IMR-90 (cell line): ENCODE results near the gene STX1B. TPM values are rescaled to one million over a fixed set of nuclear protein-coding genes. Genes with fewer than 3 reads are reported as not detected.
A peak's percentile ranks its signal among the peaks of the same experiment; 100 is the strongest.

Experiments used
- ATAC-seq: fragments of 200-7000 bp; cut with Tn5 transposase; 2 replicates; pipeline ENCODE4 v1.9.1; 2020; ENCODE audit warnings: low read depth, mild to moderate bottlenecking, moderate library complexity
- BruUV-seq: library from RNA; stranded (reverse); fragments of 400-500 nt; replicated peaks from 2 replicates; lab custom pipeline; 2021; lab: Mats Ljungman, UMichigan
- CTCF ChIA-PET: fragments of 300-600 bp; formaldehyde crosslinking; extraction: SDS; loops from one replicate; lab custom pipeline; 2021; ENCODE audit warnings: antibody characterized with exemption; lab: Yijun Ruan, JAX
- POLR2A ChIA-PET: fragments of 300-600 bp; sonication (Branson Sonifier 250); formaldehyde crosslinking; loops from one replicate; lab custom pipeline; 2022; ENCODE audit warnings: antibody characterized with exemption; ENCODE audit not compliant: unreplicated experiment; lab: Charles Lee
- DNase-seq: peaks from one replicate; pipeline ENCODE4 v3.0.0; 2013
- H2AFZ ChIP-seq: replicated peaks from 2 replicates; pipeline ENCODE3; 2013; ENCODE audit warnings: low read length, mild to moderate bottlenecking; ENCODE audit not compliant: poor library complexity
- H2AK5ac ChIP-seq: 2 replicates; pipeline ENCODE4 v1.6.1; 2013; ENCODE audit warnings: low read depth, low read length, inconsistent platforms
- H2AK9ac ChIP-seq: replicated peaks from 2 replicates; pipeline ENCODE3; 2013; ENCODE audit warnings: mild to moderate bottlenecking, low read depth, low read length, moderate library complexity; ENCODE audit not compliant: poor library complexity
- H2BK120ac ChIP-seq: 2 replicates; pipeline ENCODE4 v1.6.1; 2013; ENCODE audit warnings: low read depth, low read length, inconsistent platforms
- H2BK15ac ChIP-seq: 3 replicates; pipeline ENCODE4 v1.6.1; 2013; ENCODE audit warnings: low read depth, low read length, inconsistent platforms
- H2BK20ac ChIP-seq: 2 replicates; pipeline ENCODE4 v1.6.1; 2013; ENCODE audit warnings: low read depth, mild to moderate bottlenecking, inconsistent platforms, low read length, moderate library complexity
- H2BK5ac ChIP-seq: 2 replicates; pipeline ENCODE4 v1.6.1; 2013; ENCODE audit warnings: mild to moderate bottlenecking, low read depth, low read length, inconsistent platforms; ENCODE audit not compliant: poor library complexity, severe bottlenecking
- H3K14ac ChIP-seq: replicated peaks from 2 replicates; pipeline ENCODE4 v1.6.1; 2013; ENCODE audit warnings: low read depth, low read length, inconsistent platforms
- H3K18ac ChIP-seq: 2 replicates; pipeline ENCODE4 v1.6.1; 2013; ENCODE audit warnings: low read depth, low read length, control low read depth
- H3K23ac ChIP-seq: 2 replicates; pipeline ENCODE4 v1.6.1; 2013; ENCODE audit warnings: low read depth, low read length, inconsistent platforms
- H3K27ac ChIP-seq: 2 replicates; pipeline ENCODE4 v1.5.1; 2013; ENCODE audit warnings: mild to moderate bottlenecking, control low read depth, low read length; ENCODE audit not compliant: insufficient read depth
- H3K27me3 ChIP-seq: 2 replicates; pipeline ENCODE4 v1.6.1; 2013; ENCODE audit warnings: low read length; ENCODE audit not compliant: control insufficient read depth, insufficient read depth
- H3K36me3 ChIP-seq: 2 replicates; pipeline ENCODE4 v1.6.1; 2013; ENCODE audit warnings: low read length, mixed read lengths; ENCODE audit not compliant: control insufficient read depth, insufficient read depth
- H3K4ac ChIP-seq: 2 replicates; pipeline ENCODE4 v1.6.1; 2013; ENCODE audit warnings: low read depth, low read length, inconsistent platforms
- H3K4me1 ChIP-seq: 2 replicates; pipeline ENCODE4 v1.6.1; 2013; ENCODE audit warnings: low read length, mixed read lengths; ENCODE audit not compliant: control insufficient read depth, insufficient read depth
- H3K4me2 ChIP-seq: 2 replicates; pipeline ENCODE4 v1.6.1; 2013; ENCODE audit warnings: low read depth, mild to moderate bottlenecking, control low read depth, low read length, moderate library complexity
- H3K4me3 ChIP-seq: 2 replicates; pipeline ENCODE4 v1.5.1; 2013; ENCODE audit warnings: low read depth, mild to moderate bottlenecking, control low read depth, low read length, moderate library complexity; ENCODE audit not compliant: insufficient read depth
- H3K56ac ChIP-seq: 2 replicates; pipeline ENCODE4 v1.6.1; 2013; ENCODE audit warnings: low read length, inconsistent platforms; ENCODE audit not compliant: insufficient read depth; ENCODE audit errors: extremely low read depth
- H3K79me1 ChIP-seq, 2 experiments: 2 replicates each; pipeline ENCODE4 v1.6.1; 2013; ENCODE audit warnings: low read length in 2 of 2, inconsistent platforms in 1 of 2, low read depth in 1 of 2
- H3K9ac ChIP-seq: 2 replicates; pipeline ENCODE4 v1.6.1; 2013; ENCODE audit warnings: low read depth, low read length, control low read depth
- H3K9me1 ChIP-seq: 2 replicates; pipeline ENCODE4 v1.6.1; 2013; ENCODE audit warnings: low read length, inconsistent platforms; ENCODE audit not compliant: insufficient read depth
- H3K9me3 ChIP-seq: 2 replicates; pipeline ENCODE4 v1.6.1; 2013; ENCODE audit warnings: low read length; ENCODE audit not compliant: control insufficient read depth, insufficient read depth
- H4K20me1 ChIP-seq: 2 replicates; pipeline ENCODE4 v1.6.1; 2013; ENCODE audit warnings: low read length, inconsistent platforms; ENCODE audit not compliant: insufficient read depth
- H4K5ac ChIP-seq: 2 replicates; pipeline ENCODE4 v1.6.1; 2013; ENCODE audit warnings: mild to moderate bottlenecking, low read depth, low read length, control low read depth
- H4K8ac ChIP-seq, 2 experiments: 2 replicates each; pipeline ENCODE4 v1.6.1; 2013; ENCODE audit warnings: low read depth in 2 of 2, low read length in 2 of 2, control low read depth in 1 of 2, inconsistent platforms in 1 of 2
- H4K91ac ChIP-seq: 2 replicates; pipeline ENCODE4 v1.6.1; 2013; ENCODE audit warnings: low read depth, low read length, inconsistent platforms; ENCODE audit not compliant: insufficient read depth
- CHD1 ChIP-seq: IDR thresholded peaks from 2 replicates; pipeline ENCODE4 v1.6.1; 2012; ENCODE audit warnings: low read depth, low read length, improper control_type of control experiment
- FOS ChIP-seq: fragments of 150-350 bp; IDR thresholded peaks from 2 replicates; pipeline ENCODE4 v1.6.1; 2016; ENCODE audit warnings: low read depth, low read length
- MAFK ChIP-seq: IDR thresholded peaks from 2 replicates; pipeline ENCODE4 v1.6.1; 2012; ENCODE audit warnings: low read depth, low read length, improper control_type of control experiment
- MAZ ChIP-seq: IDR thresholded peaks from 2 replicates; pipeline ENCODE4 v1.6.1; 2012; ENCODE audit warnings: low read depth, mild to moderate bottlenecking, low read length, improper control_type of control experiment, moderate library complexity, borderline replicate concordance
- MXI1 ChIP-seq: IDR thresholded peaks from 2 replicates; pipeline ENCODE4 v1.6.1; 2012; ENCODE audit warnings: low read depth, mild to moderate bottlenecking, low read length, moderate library complexity, borderline replicate concordance
- NFE2L2 ChIP-seq: fragments of 150-350 bp; IDR thresholded peaks from 2 replicates; pipeline ENCODE4 v1.6.1; 2016; ENCODE audit warnings: low read depth, mild to moderate bottlenecking, low read length
- POLR2A ChIP-seq: IDR thresholded peaks from 2 replicates; pipeline ENCODE4 v1.6.1; 2012; ENCODE audit warnings: mild to moderate bottlenecking, low read depth, low read length
- RFX5 ChIP-seq: IDR thresholded peaks from 2 replicates; pipeline ENCODE4 v1.8.0; 2012; ENCODE audit warnings: low read depth, mild to moderate bottlenecking, low read length, moderate library complexity
- WGBS, 2 experiments: methylation state at CpG; one replicate each; pipeline versions ENCODE4 v1.1.5 to v1.1.7; 2013; ENCODE audit warnings: missing lambda C conversion rate in 2 of 2; ENCODE audit not compliant: insufficient read length in 1 of 2; ENCODE audit errors: extremely low coverage in 2 of 2; 5-methylcytosine and 5-hydroxymethylcytosine counted together
- dilution Hi-C: fragments of 300-500 bp; cut with HindIII; formaldehyde crosslinking; loops from one replicate; pipeline ENCODE4 v1.14.3; 2018; ENCODE audit warnings: low sequenced_read_pairs; ENCODE audit not compliant: unreplicated experiment
- in situ Hi-C: fragments of 300-500 bp; cut with MboI; formaldehyde crosslinking; loops from 3 replicates; pipeline ENCODE4 v1.14.3; 2019; ENCODE audit warnings: low sequenced_read_pairs, inconsistent platforms, mixed read lengths
- intact Hi-C: fragments of 100-400 bp; cut with micrococcal nuclease; formaldehyde crosslinking; loops from 2 replicates; pipeline ENCODE4 v1.10.0; 2022
- polyA plus RNA-seq, 3 experiments: library from polyadenylated mRNA; depleted of rRNA; stranded (reverse); fragments of >200 nt; gene quantifications; 2 replicates each; pipeline ENCODE4 v1.2.3, GENCODE V29; 2012; ENCODE audit warnings: low replicate concordance in 1 of 3
- total RNA-seq: library from RNA; depleted of rRNA; stranded (reverse); fragments of >200 nt; gene quantifications from 2 replicates; pipeline ENCODE4 v1.2.3, GENCODE V29; 2012
- TF ChIP-seq, protein P1 (sequence below): fragments of 150-350 bp; IDR thresholded peaks from 2 replicates; pipeline ENCODE4 v1.6.1; 2017; ENCODE audit warnings: mild to moderate bottlenecking, antibody characterized with exemption, low read length, low read depth
- TF ChIP-seq, protein P2 (sequence below): fragments of 150-350 bp; IDR thresholded peaks from 2 replicates; pipeline ENCODE4 v1.6.1; 2016; ENCODE audit warnings: low read depth, mild to moderate bottlenecking, low read length, moderate library complexity, borderline replicate concordance

STX1B gene
- total and polyA plus RNA-seq, 2 of the 4 experiments (the other 2 are of a cell fraction) = 3.9 to 14.9 TPM

DNA sequence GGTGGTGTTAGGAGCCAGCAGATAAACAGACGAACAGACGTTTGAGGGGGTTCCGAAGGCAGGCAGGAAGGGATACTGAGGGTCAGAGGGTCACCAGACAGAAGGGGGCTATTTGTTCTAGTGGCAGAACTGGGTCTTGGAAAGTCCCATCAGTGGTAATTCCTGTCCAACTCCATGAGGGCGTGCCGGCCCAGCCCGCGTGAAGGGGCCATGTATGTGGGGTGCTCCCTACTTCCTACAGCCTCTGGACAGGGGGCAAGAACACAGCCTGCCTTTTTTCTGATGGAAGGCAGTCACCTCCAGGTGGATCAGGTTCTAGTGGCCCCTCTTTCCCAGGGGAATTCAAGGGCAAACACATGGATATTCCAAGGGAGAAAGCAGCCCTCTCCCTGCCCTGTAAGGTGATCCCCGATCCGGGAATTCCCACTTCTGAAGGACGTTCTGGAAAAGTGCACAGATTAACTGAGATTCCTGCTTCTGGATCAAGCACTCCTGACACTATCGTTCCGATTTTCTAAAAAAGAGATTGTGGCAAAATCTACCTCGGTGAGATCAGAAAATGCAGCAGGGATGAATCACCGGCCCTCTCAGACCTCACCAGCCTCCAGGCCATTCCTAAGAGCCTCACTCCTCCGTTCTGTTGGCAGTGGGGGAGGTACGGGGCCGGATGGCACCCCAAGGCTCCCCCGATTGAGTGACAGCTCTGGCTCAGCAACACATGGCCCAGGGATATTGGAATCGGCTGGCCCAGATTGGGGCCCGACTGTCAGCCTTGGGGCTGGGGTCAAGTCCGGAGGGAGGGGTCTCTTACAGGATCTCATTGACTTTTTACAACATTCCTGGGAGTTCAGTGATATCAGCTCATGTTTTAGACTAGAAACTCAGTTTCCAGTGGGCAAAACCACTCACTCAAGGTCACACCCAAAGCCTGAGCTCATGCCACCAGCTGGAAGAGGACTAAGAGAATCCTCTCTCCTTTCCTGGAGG lies 12.4 kb downstream of the STX1B start:
- peak overlapping the region; percentile 91 for H2BK15ac ChIP-seq
- peak overlapping the region; percentile 94 to 96 for H4K8ac ChIP-seq
- H3K27ac ChIP-seq = peak overlapping the region; percentile 69
- no TSS peak for BruUV-seq
- peaks cover 1% of the 10 kb centered on the region; the same call in 1 of the 2 replicates for H3K36me3 ChIP-seq
- H2BK5ac ChIP-seq = peak overlapping the region; percentile 95
- no peaks in the 10 kb centered on the region for H3K27me3 ChIP-seq
- H3K9ac ChIP-seq = peak overlapping the region; percentile 57
- H4K91ac ChIP-seq = peak overlapping the region; percentile 95
- H3K56ac ChIP-seq = peak overlapping the region; percentile 86
- intact Hi-C loops = loop anchor here (2.0 to 5.0 kb wide), 2 partner anchors 35 to 74 kb away; partner anchors contain the start of genes STX4, ZNF646 and ZNF668
- ATAC-seq (peak; percentile 79), DNase-seq (peak; percentile 84)
- H2BK120ac ChIP-seq = peak overlapping the region; percentile 89
- H3K23ac ChIP-seq = peak overlapping the region; percentile 92
- no peaks in the 10 kb centered on the region for H3K9me3 ChIP-seq
- CTCF ChIA-PET = interaction anchor here (0.5 to 0.9 kb wide), 4 partner anchors 13 to 457 kb away, joined by 3 to 4 read pairs (median 4); partner anchors contain the start of gene HSD3B7
- peak overlapping the region; percentile 70 for H3K18ac ChIP-seq
- dilution Hi-C loops = no loop called here
- peak overlapping the region; percentile 43; the same call in 1 of the 2 replicates for H3K4me3 ChIP-seq
- 42% methylated on average over 6 of the region's 21 CpGs; no CpG with 5 or more reads in 1 of the 2 experiments for WGBS, 2 experiments
- in situ Hi-C loops = loop anchor here (10.0 to 25.0 kb wide), 2 partner anchors 447 to 714 kb away; partner anchors contain the start of gene ZNF843
- peak overlapping the region; percentile 98 for H2AK5ac ChIP-seq
- H3K4ac ChIP-seq = peak overlapping the region; percentile 97
- TF ChIP-seq NFE2L2 (no peak), FOS (peak; percentile 70; the same call in 1 of the 2 replicates), MAFK (no peak), RFX5 (no peak), MAZ (peak; percentile 48; the same call in 1 of the 2 replicates), POLR2A (peak; percentile 52; the same call in 1 of the 2 replicates), MXI1 (no peak), CHD1 (no peak)
- TF ChIP-seq, protein P1, sequence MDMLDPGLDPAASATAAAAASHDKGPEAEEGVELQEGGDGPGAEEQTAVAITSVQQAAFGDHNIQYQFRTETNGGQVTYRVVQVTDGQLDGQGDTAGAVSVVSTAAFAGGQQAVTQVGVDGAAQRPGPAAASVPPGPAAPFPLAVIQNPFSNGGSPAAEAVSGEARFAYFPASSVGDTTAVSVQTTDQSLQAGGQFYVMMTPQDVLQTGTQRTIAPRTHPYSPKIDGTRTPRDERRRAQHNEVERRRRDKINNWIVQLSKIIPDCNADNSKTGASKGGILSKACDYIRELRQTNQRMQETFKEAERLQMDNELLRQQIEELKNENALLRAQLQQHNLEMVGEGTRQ = 0 out of 2 replicates have a peak, but pooled peaks have one; percentile 2
- TF ChIP-seq, protein P2, sequence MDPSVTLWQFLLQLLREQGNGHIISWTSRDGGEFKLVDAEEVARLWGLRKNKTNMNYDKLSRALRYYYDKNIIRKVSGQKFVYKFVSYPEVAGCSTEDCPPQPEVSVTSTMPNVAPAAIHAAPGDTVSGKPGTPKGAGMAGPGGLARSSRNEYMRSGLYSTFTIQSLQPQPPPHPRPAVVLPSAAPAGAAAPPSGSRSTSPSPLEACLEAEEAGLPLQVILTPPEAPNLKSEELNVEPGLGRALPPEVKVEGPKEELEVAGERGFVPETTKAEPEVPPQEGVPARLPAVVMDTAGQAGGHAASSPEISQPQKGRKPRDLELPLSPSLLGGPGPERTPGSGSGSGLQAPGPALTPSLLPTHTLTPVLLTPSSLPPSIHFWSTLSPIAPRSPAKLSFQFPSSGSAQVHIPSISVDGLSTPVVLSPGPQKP = no peak
- H4K20me1 ChIP-seq = no peaks in the 10 kb centered on the region
- peak overlapping the region; percentile 83 for H3K4me2 ChIP-seq
- peak overlapping the region; percentile 72 for H4K5ac ChIP-seq
- H3K14ac ChIP-seq = peak overlapping the region; percentile 97
- POLR2A ChIA-PET = interaction anchor here (0.6 to 1.0 kb wide), 4 partner anchors 9 to 474 kb away, joined by 3 to 6 read pairs (median 4); partner anchors contain the start of gene TGFB1I1
- H2AFZ ChIP-seq = peak overlapping the region; percentile 91
- H3K4me1 ChIP-seq = peaks cover 27% of the 10 kb centered on the region
- H3K79me1 ChIP-seq = peaks cover 0 to 18% of the 10 kb centered on the region in 2 experiments; a peak in 1 of 4 replicates
- H2BK20ac ChIP-seq = peak overlapping the region; percentile 95
- peaks cover 18% of the 10 kb centered on the region for H3K9me1 ChIP-seq
- H2AK9ac ChIP-seq = peak overlapping the region; percentile 92
